Breast epithelium (tissue), 4 donors: ENCODE measurements around the gene ZNF362. TPM values are rescaled to one million over a fixed set of nuclear protein-coding genes. Genes with fewer than 3 reads are reported as not detected.

Source experiments
- DNase-seq, 2 donors: peaks; one replicate each; pipeline ENCODE4 v3.0.0-alpha.2; 2019; ENCODE audit warnings: low spot score in 2 of 2
- H3K27ac ChIP-seq, 2 donors: fragments of 200-600 bp; sonication (generic) in 1 of 2; one replicate each; pipeline ENCODE4 v1.5.1; 2016 to 2019; ENCODE audit warnings: mild to moderate bottlenecking in 1 of 2
- H3K27me3 ChIP-seq, 2 donors: fragments of 200-600 bp; sonication (generic) in 1 of 2; one replicate each; pipeline versions ENCODE4 v1.5.1 to v1.6.0; 2017 to 2019; ENCODE audit warnings: control low read depth in 1 of 2, mild to moderate bottlenecking in 1 of 2
- H3K36me3 ChIP-seq: fragments of 200-600 bp; one replicate; pipeline ENCODE4 v1.5.1; 2019
- H3K4me1 ChIP-seq, 2 donors: fragments of 200-600 bp; sonication (generic); one replicate each; pipeline ENCODE4 v1.5.1; 2016 to 2019; ENCODE audit warnings: control low read depth in 1 of 2
- H3K4me3 ChIP-seq, 3 donors: fragments of 200-600 bp; sonication (generic); 1 replicate in 2 of 3; 2 replicates in 1 of 3; pipeline ENCODE4 v1.5.1; 2016 to 2019; ENCODE audit warnings: mild to moderate bottlenecking in 3 of 3, moderate library complexity in 2 of 3
- H3K9me3 ChIP-seq, 2 donors: fragments of 200-600 bp; sonication (generic) in 1 of 2; one replicate each; pipeline ENCODE4 v1.5.1; 2016 to 2019; ENCODE audit warnings: control low read depth in 1 of 2
- POLR2A ChIP-seq: fragments of 450-650 bp; IDR thresholded peaks from one replicate; pipeline ENCODE4 v1.6.1; 2016; ENCODE audit warnings: antibody characterized with exemption, mild to moderate bottlenecking, moderate library complexity
- POLR2AphosphoS5 ChIP-seq, 3 donors: sonication (generic); formaldehyde crosslinking; IDR thresholded peaks; one replicate each; pipeline ENCODE4 v1.6.1; 2017; ENCODE audit warnings: antibody characterized with exemption in 3 of 3
- intact Hi-C: fragments of 100-400 bp; cut with DNase I; formaldehyde crosslinking; loops from one replicate; pipeline ENCODE4 v1.15.1; 2023; ENCODE audit warnings: low total_unique reads
- total RNA-seq, 3 donors: library from RNA; depleted of rRNA; stranded (reverse); fragments of >200 nt; gene quantifications; one replicate each; pipeline ENCODE4 v1.1.0, GENCODE V29; 2016
- TF ChIP-seq, protein P1 (sequence below), 3 donors: fragments of 450-650 bp; IDR thresholded peaks; one replicate each; pipeline ENCODE4 v1.5.1; 2016 to 2017; ENCODE audit warnings: antibody characterized with exemption in 3 of 3, mild to moderate bottlenecking in 3 of 3, moderate library complexity in 3 of 3

The ZNF362 gene
- total RNA-seq, 3 donors from 2014 or later: 11.7 to 16.0 (median 15.7) TPM

DNA sequence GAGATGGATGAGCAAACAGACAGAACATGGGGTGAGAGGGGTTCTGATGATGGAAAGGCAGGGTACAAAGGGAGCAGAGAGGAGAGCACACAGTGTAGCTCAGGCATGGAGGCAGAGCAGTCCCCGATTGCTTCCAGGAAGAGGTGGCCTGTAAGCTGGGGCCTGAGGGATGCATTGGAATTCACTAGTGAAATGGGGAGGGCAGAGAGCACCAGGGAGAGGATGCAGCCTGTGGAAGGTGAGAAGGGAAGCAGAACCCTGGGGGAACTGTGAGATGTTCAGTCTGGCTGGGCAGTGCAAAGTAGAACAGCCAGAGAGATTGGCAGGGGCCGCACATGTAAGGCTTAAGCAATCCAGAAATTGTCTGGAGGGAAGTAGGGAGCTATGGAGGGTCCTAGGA, 12.2 kb downstream of the ZNF362 start:
- Histone ChIP-seq H3K4me3 (no peak overlapping the region), H3K27ac (peak overlapping the region; percentile 48 to 77), H3K4me1 (no peaks in the 10 kb centered on the region), H3K9me3 (no peaks in the 10 kb centered on the region), H3K36me3 (no peaks in the 10 kb centered on the region), H3K27me3 (no peaks in the 10 kb centered on the region)
- TF ChIP-seq, protein P1, sequence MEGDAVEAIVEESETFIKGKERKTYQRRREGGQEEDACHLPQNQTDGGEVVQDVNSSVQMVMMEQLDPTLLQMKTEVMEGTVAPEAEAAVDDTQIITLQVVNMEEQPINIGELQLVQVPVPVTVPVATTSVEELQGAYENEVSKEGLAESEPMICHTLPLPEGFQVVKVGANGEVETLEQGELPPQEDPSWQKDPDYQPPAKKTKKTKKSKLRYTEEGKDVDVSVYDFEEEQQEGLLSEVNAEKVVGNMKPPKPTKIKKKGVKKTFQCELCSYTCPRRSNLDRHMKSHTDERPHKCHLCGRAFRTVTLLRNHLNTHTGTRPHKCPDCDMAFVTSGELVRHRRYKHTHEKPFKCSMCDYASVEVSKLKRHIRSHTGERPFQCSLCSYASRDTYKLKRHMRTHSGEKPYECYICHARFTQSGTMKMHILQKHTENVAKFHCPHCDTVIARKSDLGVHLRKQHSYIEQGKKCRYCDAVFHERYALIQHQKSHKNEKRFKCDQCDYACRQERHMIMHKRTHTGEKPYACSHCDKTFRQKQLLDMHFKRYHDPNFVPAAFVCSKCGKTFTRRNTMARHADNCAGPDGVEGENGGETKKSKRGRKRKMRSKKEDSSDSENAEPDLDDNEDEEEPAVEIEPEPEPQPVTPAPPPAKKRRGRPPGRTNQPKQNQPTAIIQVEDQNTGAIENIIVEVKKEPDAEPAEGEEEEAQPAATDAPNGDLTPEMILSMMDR (IDR thresholded peaks at IDR 0.05): no peak
- TF ChIP-seq POLR2AphosphoS5 (IDR thresholded peaks at IDR 0.05) (no peak), POLR2A (no peak)
- no peak for DNase-seq
- intact Hi-C loops: no loop called here

DNA sequence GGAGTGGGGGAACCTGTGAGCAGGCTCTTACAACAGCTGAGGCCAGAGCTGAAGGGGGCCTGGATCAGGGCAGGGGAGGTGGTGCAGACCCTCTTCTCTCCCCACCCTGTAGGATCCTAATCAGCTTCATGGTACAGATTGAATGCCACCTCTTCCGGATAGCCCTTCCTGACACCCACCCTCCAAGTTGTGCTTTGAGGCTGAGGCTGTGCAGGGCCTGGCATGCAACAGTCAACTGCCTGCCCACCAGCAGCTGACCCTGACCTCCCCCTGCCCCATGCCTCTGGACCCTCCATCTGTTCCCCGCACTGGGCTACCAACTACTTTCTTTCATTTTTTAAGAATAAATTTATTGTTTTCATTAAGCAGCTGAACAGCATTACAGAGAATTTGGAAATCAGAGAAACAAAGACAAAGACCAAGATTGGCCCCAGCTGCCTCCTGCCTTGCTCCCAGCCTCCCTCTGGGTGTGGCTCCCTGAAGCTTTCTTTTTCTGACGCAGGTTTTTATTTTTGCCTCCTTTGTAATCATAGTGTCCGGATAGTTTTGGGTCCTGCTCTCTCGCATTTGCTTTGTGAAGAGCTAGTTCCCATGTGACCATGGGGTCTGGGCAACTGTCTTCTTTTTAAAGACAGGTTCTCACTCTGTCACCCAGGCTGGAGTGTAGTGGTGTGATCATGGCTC, 12.8 kb downstream of the ZNF362 start:
- Histone ChIP-seq H3K27ac (peak overlapping the region; percentile 48 to 77), H3K9me3 (no peaks in the 10 kb centered on the region), H3K27me3 (no peaks in the 10 kb centered on the region), H3K36me3 (no peaks in the 10 kb centered on the region), H3K4me1 (no peaks in the 10 kb centered on the region), H3K4me3 (peak overlapping the region in 1 of 3 donors; percentile 6)
- TF ChIP-seq POLR2A: no peak
- no peak for TF ChIP-seq POLR2AphosphoS5 (IDR thresholded peaks at IDR 0.05)
- TF ChIP-seq, protein P1 (IDR thresholded peaks at IDR 0.05): no peak
- DNase-seq: no peak
- intact Hi-C loops: no loop called here

DNA sequence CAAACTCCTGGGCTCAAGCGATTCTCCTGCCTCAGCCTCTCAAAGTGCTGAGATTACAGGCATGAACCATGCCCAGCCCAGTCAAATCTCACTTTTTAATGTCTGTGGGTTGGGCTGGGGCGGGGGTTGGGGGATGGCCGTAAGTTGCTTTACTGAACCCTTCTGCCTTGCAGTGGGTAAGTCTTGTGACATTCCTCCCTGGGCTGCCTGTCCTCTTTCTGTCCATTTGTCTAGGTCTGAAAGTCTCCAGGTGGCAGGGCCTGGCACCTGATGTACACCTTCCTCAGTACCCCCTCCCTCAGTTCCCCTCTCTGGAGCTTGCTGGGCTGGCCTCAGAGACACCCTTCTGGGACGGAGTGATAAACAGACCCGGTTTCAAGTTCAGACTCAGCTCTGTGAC, 13.3 kb downstream of the ZNF362 start:
- no peak for DNase-seq
- H3K4me1 ChIP-seq: no peaks in the 10 kb centered on the region

DNA sequence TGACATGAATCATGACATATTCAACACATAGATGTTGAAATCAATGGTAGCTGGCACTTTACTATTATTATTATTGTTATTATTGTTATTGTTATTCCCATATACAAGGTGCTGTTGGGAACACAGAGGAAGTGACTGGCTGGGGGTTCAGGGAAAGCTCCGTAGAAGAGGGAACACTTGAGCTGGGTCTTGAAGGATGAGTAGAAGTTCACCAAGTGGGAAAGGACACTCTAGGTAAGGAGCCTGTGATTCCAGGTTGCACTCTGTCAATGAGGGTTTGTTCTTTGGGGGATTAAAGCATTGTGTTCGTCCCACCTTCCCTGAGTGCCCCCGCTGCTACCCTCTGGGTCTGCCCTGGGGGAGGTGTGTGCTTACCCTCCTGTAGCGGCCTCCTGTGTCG, 14.1 kb downstream of the ZNF362 start:
- no peaks in the 10 kb centered on the region for H3K4me1 ChIP-seq
- no peaks in the 10 kb centered on the region for H3K36me3 ChIP-seq
- no peak for TF ChIP-seq POLR2A
- TF ChIP-seq POLR2AphosphoS5 (IDR thresholded peaks at IDR 0.05): no peak
- TF ChIP-seq, protein P1 (IDR thresholded peaks at IDR 0.05): no peak
- no peak for DNase-seq
- intact Hi-C loops: no loop called here
- peak overlapping the region in 1 of 2 donors; percentile 49 for H3K27ac ChIP-seq
- no peak overlapping the region for H3K4me3 ChIP-seq
- no peaks in the 10 kb centered on the region for H3K27me3 ChIP-seq
- H3K9me3 ChIP-seq: no peaks in the 10 kb centered on the region

More for the DNA sequence above, 13.3 kb downstream of the ZNF362 start:
- TF ChIP-seq POLR2AphosphoS5 (IDR thresholded peaks at IDR 0.05): no peak
- TF ChIP-seq POLR2A: no peak
- TF ChIP-seq, protein P1 (IDR thresholded peaks at IDR 0.05): no peak
- Histone ChIP-seq H3K36me3 (no peaks in the 10 kb centered on the region), H3K27me3 (no peaks in the 10 kb centered on the region), H3K9me3 (no peaks in the 10 kb centered on the region), H3K4me3 (no peak overlapping the region), H3K27ac (peak overlapping the region in 1 of 2 donors; percentile 59)
- intact Hi-C loops: no loop called here

DNA sequence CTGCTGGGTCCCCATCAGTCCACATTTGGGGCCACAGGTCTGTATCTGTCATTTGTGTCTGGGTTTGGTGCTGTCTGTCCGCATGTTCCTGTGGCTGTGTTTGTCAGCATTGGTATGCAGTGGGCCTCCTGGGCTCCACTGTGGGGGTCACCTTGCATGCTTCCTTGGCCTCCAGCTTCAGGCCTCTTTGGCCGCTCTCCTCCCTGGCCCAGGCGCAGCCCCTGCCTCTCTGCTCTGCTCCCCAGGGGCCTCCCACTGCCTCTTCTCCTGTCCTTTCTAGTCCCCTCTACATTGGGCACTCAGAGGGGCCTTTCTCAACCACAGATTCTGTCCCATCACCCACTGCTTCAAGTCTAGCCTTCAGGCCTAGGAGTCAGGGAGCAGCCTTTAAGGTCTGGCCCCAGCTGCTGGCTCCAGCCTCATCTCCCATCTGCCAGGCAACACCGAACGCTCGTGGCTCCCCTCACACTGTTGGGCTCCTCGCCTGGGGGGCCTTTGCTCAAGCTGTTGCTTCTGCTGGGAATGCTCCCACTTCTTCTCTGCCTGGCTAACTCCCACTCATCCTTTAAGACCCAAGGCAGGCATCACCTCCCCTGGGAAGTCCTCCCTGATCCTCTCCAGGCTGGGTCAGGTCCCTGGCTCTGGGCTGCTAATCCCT, 14.6 kb downstream of the ZNF362 start:
- no peak for TF ChIP-seq POLR2A
- TF ChIP-seq, protein P1 (IDR thresholded peaks at IDR 0.05): no peak
- TF ChIP-seq POLR2AphosphoS5 (IDR thresholded peaks at IDR 0.05): no peak
- peak in 1 of 2 donors; percentile 33 for DNase-seq
- no peaks in the 10 kb centered on the region for H3K36me3 ChIP-seq
- no peaks in the 10 kb centered on the region for H3K9me3 ChIP-seq
- H3K4me1 ChIP-seq: no peaks in the 10 kb centered on the region
- no peaks in the 10 kb centered on the region for H3K27me3 ChIP-seq
- no peak overlapping the region for H3K4me3 ChIP-seq
- intact Hi-C loops: no loop called here
- peak overlapping the region in 1 of 2 donors; percentile 49 for H3K27ac ChIP-seq
